GM12878 (cell line): ENCODE results near the gene CPNE5. TPM values are rescaled to one million over a fixed set of nuclear protein-coding genes. Genes with fewer than 3 reads are reported as not detected.

ENCODE experiments used
- ATAC-seq: fragments of 200-7000 bp; cut with Tn5 transposase; 3 replicates; pipeline ENCODE4 v1.9.1; 2020; ENCODE audit warnings: mild to moderate bottlenecking, moderate library complexity
- BruUV-seq: library from RNA; stranded (reverse); fragments of 400-500 nt; replicated peaks from 2 replicates; lab custom pipeline; 2021; lab: Mats Ljungman, UMichigan
- CTCF ChIA-PET: fragments of 300-600 bp; sonication (Branson Sonifier 250); formaldehyde crosslinking; extraction: SDS; loops from one replicate; lab custom pipeline; 2021; ENCODE audit warnings: inconsistent platforms; lab: Yijun Ruan, JAX
- POLR2A ChIA-PET: fragments of 350-600 bp; formaldehyde crosslinking; extraction: SDS; loops from one replicate; lab custom pipeline; 2021; ENCODE audit warnings: inconsistent platforms; lab: Charles Lee
- RAD21 ChIA-PET: fragments of 300-600 bp; sonication (Branson Sonifier 250); formaldehyde crosslinking; loops from one replicate; lab custom pipeline; 2023; ENCODE audit warnings: antibody characterized with exemption; ENCODE audit not compliant: unreplicated experiment; lab: Charles Lee
- SMC1A ChIA-PET: fragments of 300-600 bp; sonication (Branson Sonifier 250); formaldehyde crosslinking; loops from one replicate; lab custom pipeline; 2023; ENCODE audit not compliant: unreplicated experiment, uncharacterized antibody; lab: Charles Lee
- DNase-seq: peaks from one replicate; pipeline ENCODE4 v3.0.0-alpha.2; 2011; ENCODE audit warnings: low read depth, low spot score
- FAIRE-seq: peaks from 3 replicates; lab custom pipeline; 2011; peaks lifted over from hg19 to GRCh38; lab: Jason Lieb, UNC
- H2AFZ ChIP-seq: 2 replicates; pipeline ENCODE4 v1.6.0; 2011; ENCODE audit warnings: low read depth, low read length, control low read depth; ENCODE audit not compliant: control insufficient read depth
- H3K27ac ChIP-seq: 2 replicates; pipeline ENCODE4 v1.5.1; 2011; ENCODE audit warnings: control low read depth; ENCODE audit not compliant: control insufficient read depth, insufficient read depth
- H3K27me3 ChIP-seq, 2 experiments: replicated peaks in 1 of 2; 2 replicates each; pipeline versions ENCODE4 v1.6.0 to v1.6.1; 2011; ENCODE audit warnings: low read length in 1 of 2; ENCODE audit not compliant: control insufficient read depth in 2 of 2, insufficient read depth in 2 of 2
- H3K36me3 ChIP-seq, 2 experiments: 2 replicates each; pipeline ENCODE4 v1.5.1; 2011; ENCODE audit warnings: low read length in 1 of 2; ENCODE audit not compliant: control insufficient read depth in 2 of 2, insufficient read depth in 2 of 2
- H3K4me1 ChIP-seq: 2 replicates; pipeline ENCODE4 v1.6.1; 2011; ENCODE audit warnings: mild to moderate bottlenecking, low read length, moderate library complexity, mixed read lengths; ENCODE audit not compliant: control insufficient read depth, insufficient read depth
- H3K4me2 ChIP-seq: 2 replicates; pipeline ENCODE4 v1.6.0; 2011; ENCODE audit warnings: control low read depth; ENCODE audit not compliant: control insufficient read depth, insufficient read depth
- H3K4me3 ChIP-seq: fragments of 200-600 bp; sonication (generic); 2 replicates; pipeline ENCODE4 v1.5.1; 2016
- H3K79me2 ChIP-seq: 2 replicates; pipeline ENCODE4 v1.6.0; 2011; ENCODE audit warnings: low read length; ENCODE audit not compliant: control insufficient read depth, insufficient read depth
- H3K9ac ChIP-seq: 2 replicates; pipeline ENCODE4 v1.8.0; 2011; ENCODE audit warnings: low read length, control low read depth, mixed read lengths; ENCODE audit not compliant: control insufficient read depth, insufficient read depth
- H3K9me3 ChIP-seq: replicated peaks from 3 replicates; pipeline ENCODE4 v1.5.1; 2011; ENCODE audit warnings: mild to moderate bottlenecking, low read length; ENCODE audit not compliant: control insufficient read depth, insufficient read depth
- H4K20me1 ChIP-seq: 2 replicates; pipeline ENCODE4 v1.6.0; 2011; ENCODE audit not compliant: control insufficient read depth, insufficient read depth
- BMI1 ChIP-seq: fragments of 450-650 bp; IDR thresholded peaks from 2 replicates; pipeline ENCODE4 v1.6.1; 2016; ENCODE audit warnings: mild to moderate bottlenecking, moderate library complexity, borderline replicate concordance
- BRCA1 ChIP-seq: IDR thresholded peaks from 2 replicates; pipeline ENCODE4 v1.6.1; 2011; ENCODE audit warnings: low read depth, low read length, improper control_type of control experiment
- FOXM1 ChIP-seq: IDR thresholded peaks from 2 replicates; pipeline ENCODE4 v1.6.1; 2012; ENCODE audit warnings: low read depth, mild to moderate bottlenecking, inconsistent platforms, low read length, moderate library complexity
- LARP7 ChIP-seq: fragments of 450-650 bp; IDR thresholded peaks from 2 replicates; pipeline ENCODE4 v1.6.1; 2017; ENCODE audit warnings: mild to moderate bottlenecking
- MEF2A ChIP-seq: IDR thresholded peaks from 2 replicates; pipeline ENCODE4 v1.6.1; 2011; ENCODE audit warnings: low read depth, mild to moderate bottlenecking, low read length, moderate library complexity; ENCODE audit not compliant: insufficient read depth
- NFYB ChIP-seq: IDR thresholded peaks from 2 replicates; pipeline ENCODE4 v1.6.1; 2011; ENCODE audit warnings: low read depth, mild to moderate bottlenecking, low read length, improper control_type of control experiment, moderate library complexity; ENCODE audit not compliant: insufficient read depth
- RELA ChIP-seq: fragments of 450-650 bp; IDR thresholded peaks from 2 replicates; pipeline ENCODE4 v1.8.0; 2014; ENCODE audit warnings: borderline replicate concordance; ENCODE audit not compliant: partially characterized antibody
- SMAD1 ChIP-seq: fragments of 450-650 bp; IDR thresholded peaks from 2 replicates; pipeline ENCODE4 v1.6.1; 2018; ENCODE audit warnings: mild to moderate bottlenecking, low read depth; ENCODE audit not compliant: partially characterized antibody
- SMARCA5 ChIP-seq: fragments of 450-650 bp; IDR thresholded peaks from 2 replicates; pipeline ENCODE4 v1.6.1; 2017; ENCODE audit warnings: mild to moderate bottlenecking
- SP1 ChIP-seq: IDR thresholded peaks from one replicate; pipeline ENCODE4 v1.6.1; 2011; ENCODE audit warnings: low read depth, low read length
- TCF7 ChIP-seq: IDR thresholded peaks from 2 replicates; pipeline ENCODE4 v1.6.1; 2014; ENCODE audit warnings: antibody characterized with exemption, borderline replicate concordance
- WGBS: methylation state at CpG from one replicate; pipeline ENCODE4 v1.1.6; 2016; ENCODE audit warnings: low lambda C conversion rate; ENCODE audit not compliant: insufficient replicate concordance, insufficient coverage; ENCODE audit errors: missing lambda C conversion rate; 5-methylcytosine and 5-hydroxymethylcytosine counted together
- in situ Hi-C: fragments of 300-500 bp; cut with MboI; formaldehyde crosslinking; loops from 9 replicates; pipeline ENCODE4 v1.14.3; 2018; ENCODE audit warnings: mixed read lengths
- intact Hi-C: fragments of 100-400 bp; cut with micrococcal nuclease; formaldehyde crosslinking; loops from one replicate; pipeline ENCODE4 v1.14.2; 2022; ENCODE audit not compliant: unreplicated experiment
- polyA plus RNA-seq, 11 experiments: library from polyadenylated mRNA; depleted of rRNA in 4 of 11; unstranded in 6 of 11; stranded (reverse) in 5 of 11; fragments of >200 nt; fragmentation: Nextera tagmentation in 4 of 11; fragmentation: Illumina TruSeq in 1 of 11; extraction: Ambion mirVana in 4 of 11; extraction: Trizol in 1 of 11; gene quantifications; 1 replicate in 1 of 11; 2 replicates in 10 of 11; pipeline versions ENCODE4 v1.2.1 to v1.2.3, GENCODE V29; 2011 to 2016; ENCODE audit warnings: inconsistent platforms in 2 of 11, missing spikeins in 2 of 11, low read depth in 1 of 11
- total RNA-seq, 4 experiments: library from RNA; depleted of rRNA in 3 of 4; stranded (reverse); fragments of >200 nt in 3 of 4; fragmentation: Illumina TruSeq in 1 of 4; extraction: Trizol in 1 of 4; gene quantifications; 2 replicates each; pipeline versions ENCODE4 v1.2.1 to v1.2.3, GENCODE V29; 2013 to 2021
- TF ChIP-seq, protein P1 (sequence below): fragments of 450-650 bp; IDR thresholded peaks from 2 replicates; pipeline ENCODE4 v1.6.1; 2017; ENCODE audit warnings: low read depth, mild to moderate bottlenecking, moderate library complexity
- TF ChIP-seq, protein P2 (sequence below): fragments of 150-350 bp; IDR thresholded peaks from 2 replicates; pipeline ENCODE4 v1.6.1; 2014; ENCODE audit warnings: mild to moderate bottlenecking, low read depth, low read length
- TF ChIP-seq, protein P3 (sequence below): fragments of 450-650 bp; IDR thresholded peaks from 2 replicates; pipeline ENCODE4 v1.6.1; 2017; ENCODE audit warnings: mild to moderate bottlenecking
- TF ChIP-seq, protein P4 (sequence below): IDR thresholded peaks from 2 replicates; pipeline ENCODE4 v1.6.1; 2011; ENCODE audit warnings: borderline replicate concordance, low read depth, mild to moderate bottlenecking, moderate library complexity, low read length; ENCODE audit not compliant: insufficient read depth, poor library complexity, severe bottlenecking

The CPNE5 gene
- total and polyA plus RNA-seq, 10 of the 15 experiments (the other 5 are each of a cell fraction or from before 2014, with no cell fraction given), result 2.4 to 39.1 (median 18.2) TPM

DNA sequence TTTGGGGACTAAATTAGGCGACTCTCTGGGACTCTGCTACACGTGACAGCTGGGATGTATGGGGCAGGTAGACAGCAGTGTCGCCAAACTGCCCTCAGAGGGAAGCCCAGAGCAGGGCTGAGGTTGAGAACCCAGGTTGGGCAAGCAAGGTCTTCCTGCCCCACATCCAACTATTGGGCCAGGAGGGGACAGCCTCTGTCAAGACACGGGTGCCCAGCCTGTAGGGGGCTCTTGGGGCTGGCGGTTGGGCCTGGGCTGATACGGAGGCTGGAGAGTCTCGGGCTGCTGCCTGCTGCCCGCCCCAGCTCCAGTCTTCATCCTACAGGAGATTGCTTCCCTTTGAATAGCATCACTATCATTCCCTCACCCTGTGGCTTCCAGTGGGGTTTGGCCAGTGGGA lies 33.3 kb downstream of the CPNE5 start (continued):
- TF ChIP-seq, protein P1, sequence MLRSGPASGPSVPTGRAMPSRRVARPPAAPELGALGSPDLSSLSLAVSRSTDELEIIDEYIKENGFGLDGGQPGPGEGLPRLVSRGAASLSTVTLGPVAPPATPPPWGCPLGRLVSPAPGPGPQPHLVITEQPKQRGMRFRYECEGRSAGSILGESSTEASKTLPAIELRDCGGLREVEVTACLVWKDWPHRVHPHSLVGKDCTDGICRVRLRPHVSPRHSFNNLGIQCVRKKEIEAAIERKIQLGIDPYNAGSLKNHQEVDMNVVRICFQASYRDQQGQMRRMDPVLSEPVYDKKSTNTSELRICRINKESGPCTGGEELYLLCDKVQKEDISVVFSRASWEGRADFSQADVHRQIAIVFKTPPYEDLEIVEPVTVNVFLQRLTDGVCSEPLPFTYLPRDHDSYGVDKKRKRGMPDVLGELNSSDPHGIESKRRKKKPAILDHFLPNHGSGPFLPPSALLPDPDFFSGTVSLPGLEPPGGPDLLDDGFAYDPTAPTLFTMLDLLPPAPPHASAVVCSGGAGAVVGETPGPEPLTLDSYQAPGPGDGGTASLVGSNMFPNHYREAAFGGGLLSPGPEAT, result no peak
- TF ChIP-seq LARP7 (no peak), SP1 (no peak), SMARCA5 (no peak), BRCA1 (no peak), RELA (no peak)

DNA sequence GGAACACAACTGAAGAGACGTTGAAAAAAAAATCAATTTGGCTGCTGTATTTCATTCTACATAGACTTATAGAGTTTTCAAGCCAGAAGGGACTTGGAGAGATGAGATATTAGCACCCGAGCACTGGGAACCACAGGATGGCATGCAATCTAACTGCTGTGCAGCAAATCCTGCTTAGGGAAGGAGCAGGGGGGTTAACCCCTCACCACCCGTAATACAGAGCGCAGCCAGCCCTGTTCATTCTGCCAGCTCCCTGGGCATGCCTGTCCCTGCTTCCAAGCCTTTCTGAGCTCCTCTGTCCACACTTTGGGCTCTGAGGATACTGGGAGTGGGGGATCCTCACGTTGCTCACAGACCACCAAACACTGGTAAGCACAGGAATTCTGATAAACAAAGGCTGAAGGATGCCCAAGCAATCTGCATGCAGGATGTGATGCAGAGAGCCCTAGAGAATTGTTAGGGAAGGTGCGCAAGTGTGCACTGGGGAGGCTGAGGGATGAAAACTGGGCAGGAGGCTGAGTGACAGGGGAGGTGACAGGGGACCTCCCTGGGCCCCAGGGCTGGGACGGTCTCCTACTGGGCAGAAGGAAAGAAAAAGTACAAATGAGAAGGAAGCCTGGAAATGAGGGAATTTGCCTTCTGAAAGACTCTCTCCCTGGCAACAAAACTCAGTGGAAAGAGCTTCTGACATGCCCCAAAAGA lies 34.0 kb downstream of the CPNE5 start:
- no peaks in the 10 kb centered on the region for H4K20me1 ChIP-seq
- H3K4me1 ChIP-seq, result no peaks in the 10 kb centered on the region
- no peak overlapping the region for H3K4me3 ChIP-seq
- WGBS, result 36% methylated on average over 7 of the region's 7 CpGs
- no peaks in the 10 kb centered on the region for H3K36me3 ChIP-seq
- H3K4me2 ChIP-seq, result no peak overlapping the region
- no peak overlapping the region for H2AFZ ChIP-seq
- no peaks in the 10 kb centered on the region; a peak in 2 of 4 replicates for H3K27me3 ChIP-seq
- H3K9me3 ChIP-seq, result no peaks in the 10 kb centered on the region
- TF ChIP-seq, protein P2, sequence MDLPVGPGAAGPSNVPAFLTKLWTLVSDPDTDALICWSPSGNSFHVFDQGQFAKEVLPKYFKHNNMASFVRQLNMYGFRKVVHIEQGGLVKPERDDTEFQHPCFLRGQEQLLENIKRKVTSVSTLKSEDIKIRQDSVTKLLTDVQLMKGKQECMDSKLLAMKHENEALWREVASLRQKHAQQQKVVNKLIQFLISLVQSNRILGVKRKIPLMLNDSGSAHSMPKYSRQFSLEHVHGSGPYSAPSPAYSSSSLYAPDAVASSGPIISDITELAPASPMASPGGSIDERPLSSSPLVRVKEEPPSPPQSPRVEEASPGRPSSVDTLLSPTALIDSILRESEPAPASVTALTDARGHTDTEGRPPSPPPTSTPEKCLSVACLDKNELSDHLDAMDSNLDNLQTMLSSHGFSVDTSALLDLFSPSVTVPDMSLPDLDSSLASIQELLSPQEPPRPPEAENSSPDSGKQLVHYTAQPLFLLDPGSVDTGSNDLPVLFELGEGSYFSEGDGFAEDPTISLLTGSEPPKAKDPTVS, result no peak
- TF ChIP-seq SMAD1 (no peak), TCF7 (no peak), MEF2A (no peak), FOXM1 (no peak), BMI1 (no peak), NFYB (no peak)
- TF ChIP-seq, protein P3, sequence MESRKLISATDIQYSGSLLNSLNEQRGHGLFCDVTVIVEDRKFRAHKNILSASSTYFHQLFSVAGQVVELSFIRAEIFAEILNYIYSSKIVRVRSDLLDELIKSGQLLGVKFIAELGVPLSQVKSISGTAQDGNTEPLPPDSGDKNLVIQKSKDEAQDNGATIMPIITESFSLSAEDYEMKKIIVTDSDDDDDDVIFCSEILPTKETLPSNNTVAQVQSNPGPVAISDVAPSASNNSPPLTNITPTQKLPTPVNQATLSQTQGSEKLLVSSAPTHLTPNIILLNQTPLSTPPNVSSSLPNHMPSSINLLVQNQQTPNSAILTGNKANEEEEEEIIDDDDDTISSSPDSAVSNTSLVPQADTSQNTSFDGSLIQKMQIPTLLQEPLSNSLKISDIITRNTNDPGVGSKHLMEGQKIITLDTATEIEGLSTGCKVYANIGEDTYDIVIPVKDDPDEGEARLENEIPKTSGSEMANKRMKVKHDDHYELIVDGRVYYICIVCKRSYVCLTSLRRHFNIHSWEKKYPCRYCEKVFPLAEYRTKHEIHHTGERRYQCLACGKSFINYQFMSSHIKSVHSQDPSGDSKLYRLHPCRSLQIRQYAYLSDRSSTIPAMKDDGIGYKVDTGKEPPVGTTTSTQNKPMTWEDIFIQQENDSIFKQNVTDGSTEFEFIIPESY, result no peak
- TF ChIP-seq, protein P4, sequence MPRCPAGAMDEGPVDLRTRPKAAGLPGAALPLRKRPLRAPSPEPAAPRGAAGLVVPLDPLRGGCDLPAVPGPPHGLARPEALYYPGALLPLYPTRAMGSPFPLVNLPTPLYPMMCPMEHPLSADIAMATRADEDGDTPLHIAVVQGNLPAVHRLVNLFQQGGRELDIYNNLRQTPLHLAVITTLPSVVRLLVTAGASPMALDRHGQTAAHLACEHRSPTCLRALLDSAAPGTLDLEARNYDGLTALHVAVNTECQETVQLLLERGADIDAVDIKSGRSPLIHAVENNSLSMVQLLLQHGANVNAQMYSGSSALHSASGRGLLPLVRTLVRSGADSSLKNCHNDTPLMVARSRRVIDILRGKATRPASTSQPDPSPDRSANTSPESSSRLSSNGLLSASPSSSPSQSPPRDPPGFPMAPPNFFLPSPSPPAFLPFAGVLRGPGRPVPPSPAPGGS, result no peak
- SMC1A ChIA-PET, result no interaction called here
- H3K27ac ChIP-seq, result no peak overlapping the region
- RAD21 ChIA-PET, result no interaction called here
- CTCF ChIA-PET, result interaction anchor here (0.8 to 1.2 kb wide), 5 partner anchors 22 to 213 kb away, joined by 3 to 5 read pairs (median 3); no protein-coding TSS in a partner anchor
- POLR2A ChIA-PET, result no interaction called here
- no TSS peak for BruUV-seq
- no peak for ATAC-seq
- H3K9ac ChIP-seq, result no peak overlapping the region
- no peak for DNase-seq
- intact Hi-C loops (no loop called here), in situ Hi-C loops (no loop called here)
- no peaks in the 10 kb centered on the region for H3K79me2 ChIP-seq
- FAIRE-seq, result no peak
